Mammary epithelial cell (primary cell): ENCODE data around the gene SH3D19.

Source experiments
- EZH2 ChIP-seq: IDR thresholded peaks from 2 replicates; pipeline ENCODE4 v1.6.1; 2012; ENCODE audit warnings: low read length, inconsistent platforms, borderline replicate concordance
- TF ChIP-seq, protein P1 (sequence below), 2 donors: IDR thresholded peaks in 1 of 2; conservative IDR thresholded peaks in 1 of 2; 2 replicates each; pipeline ENCODE4 v1.5.1; 2011 to 2012; ENCODE audit warnings: inconsistent platforms in 2 of 2, low read length in 2 of 2, mild to moderate bottlenecking in 2 of 2, control low read depth in 1 of 2, low read depth in 1 of 2; ENCODE audit not compliant: insufficient read depth in 1 of 2; ENCODE audit errors: extremely low read depth in 1 of 2

DNA sequence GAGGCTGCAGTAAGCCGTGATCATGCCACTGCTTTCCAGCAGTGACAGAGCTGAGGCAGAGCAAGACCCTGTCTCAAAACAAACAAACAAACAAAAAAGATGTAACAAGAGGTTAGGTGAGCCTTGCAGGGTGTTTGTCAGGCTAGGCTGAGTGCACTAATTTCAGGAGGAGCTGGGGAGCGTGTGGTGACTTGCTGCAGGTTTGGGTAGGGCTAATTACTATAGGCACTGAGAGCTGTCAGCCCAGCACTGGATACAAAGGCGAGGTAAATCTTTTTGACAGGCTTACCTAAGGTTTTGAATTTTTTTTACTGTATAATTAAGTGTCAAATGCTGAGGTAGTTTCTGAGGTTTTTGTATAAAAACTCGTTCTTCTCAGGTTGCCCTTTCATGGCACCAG, 29.8 kb upstream of the SH3D19 start:
- TF ChIP-seq, protein P1, sequence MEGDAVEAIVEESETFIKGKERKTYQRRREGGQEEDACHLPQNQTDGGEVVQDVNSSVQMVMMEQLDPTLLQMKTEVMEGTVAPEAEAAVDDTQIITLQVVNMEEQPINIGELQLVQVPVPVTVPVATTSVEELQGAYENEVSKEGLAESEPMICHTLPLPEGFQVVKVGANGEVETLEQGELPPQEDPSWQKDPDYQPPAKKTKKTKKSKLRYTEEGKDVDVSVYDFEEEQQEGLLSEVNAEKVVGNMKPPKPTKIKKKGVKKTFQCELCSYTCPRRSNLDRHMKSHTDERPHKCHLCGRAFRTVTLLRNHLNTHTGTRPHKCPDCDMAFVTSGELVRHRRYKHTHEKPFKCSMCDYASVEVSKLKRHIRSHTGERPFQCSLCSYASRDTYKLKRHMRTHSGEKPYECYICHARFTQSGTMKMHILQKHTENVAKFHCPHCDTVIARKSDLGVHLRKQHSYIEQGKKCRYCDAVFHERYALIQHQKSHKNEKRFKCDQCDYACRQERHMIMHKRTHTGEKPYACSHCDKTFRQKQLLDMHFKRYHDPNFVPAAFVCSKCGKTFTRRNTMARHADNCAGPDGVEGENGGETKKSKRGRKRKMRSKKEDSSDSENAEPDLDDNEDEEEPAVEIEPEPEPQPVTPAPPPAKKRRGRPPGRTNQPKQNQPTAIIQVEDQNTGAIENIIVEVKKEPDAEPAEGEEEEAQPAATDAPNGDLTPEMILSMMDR (conservative IDR thresholded peaks at IDR 0.05 in 1 of 2, IDR thresholded peaks at IDR 0.05 in 1 of 2; ENCODE audit: extremely low read depth in 1 of 2, insufficient read depth in 1 of 2, low read depth in 1 of 2, low read length in 2 of 2): no peak
- TF ChIP-seq EZH2: no peak
